Suppressor macrophage treated with lipopolysaccharide for 1 hour (primary cell): ENCODE measurements around the gene CLRN1.
A peak's percentile ranks its signal among the peaks of the same experiment; 100 is the strongest.
"Not testable (repeated sequence)": the region's sequence is repeated elsewhere in the genome, so short reads cannot be mapped to it uniquely, and the experiment has no call there.

Source experiments
- DNase-seq, 3 donors: peaks; one replicate each; pipeline ENCODE4 v3.0.0-alpha.2; 2020 to 2022

The CLRN1 gene

GRCh38 chr3:150972366-150973071, at the start of gene CLRN1:
TSS of gene CLRN1 (minus strand) at chr3:150972727. CDS start at chr3:150972708, 19 bp downstream.
- no peak for DNase-seq

DNA sequence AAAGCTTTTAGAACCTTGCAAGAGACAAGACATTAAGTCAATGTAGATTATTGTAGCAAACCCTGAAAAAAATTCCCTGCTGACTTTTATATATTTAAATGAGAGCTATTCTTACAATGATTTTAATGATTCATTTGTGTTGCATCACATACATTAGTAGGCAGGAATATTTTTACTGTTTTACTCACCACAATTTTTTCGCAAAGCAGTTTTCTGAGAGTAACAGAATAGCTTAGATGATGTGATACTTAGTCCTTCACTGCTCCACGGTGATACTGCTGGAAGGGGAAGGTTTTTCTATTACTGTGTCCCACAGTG, 43.9 kb upstream of the CLRN1 start:
- DNase-seq = peak; percentile 21 to 80 (median 72)

GRCh38 chr3:151015767-151016477, 43.4 kb upstream of the CLRN1 start:
- no peak for DNase-seq

- no peak for DNase-seq
Observed at GRCh38 chr3:151015181-151015580, 42.7 kb upstream of the CLRN1 start.

- DNase-seq = no peak
Observed at GRCh38 chr3:151014501-151015018, 42.0 kb upstream of the CLRN1 start.

GRCh38 chr3:151012753-151013152, 40.2 kb upstream of the CLRN1 start:
- no peak for DNase-seq

- DNase-seq = peak in 1 of 3 donors; percentile 17
Observed at GRCh38 chr3:151011427-151011826, 38.9 kb upstream of the CLRN1 start.

DNA sequence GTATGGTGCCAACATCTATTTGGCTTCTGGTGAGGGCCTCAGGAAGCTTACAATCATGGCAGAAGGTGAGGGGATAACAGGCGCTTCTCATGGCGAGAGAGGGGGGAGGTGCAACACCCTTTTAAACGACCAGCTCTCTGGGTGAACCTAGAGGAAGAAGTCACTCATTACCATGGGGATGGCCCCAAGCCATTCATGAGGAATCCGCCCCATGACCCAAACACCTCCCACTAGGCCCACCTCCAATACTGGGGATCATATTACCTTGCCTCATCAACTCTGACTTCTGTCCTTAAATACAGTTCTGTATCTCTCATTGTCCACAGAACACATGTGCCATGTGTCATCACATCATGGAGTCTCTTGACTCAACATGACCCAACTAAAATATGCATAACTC, 37.5 kb upstream of the CLRN1 start:
- DNase-seq = no peak

- peak in 2 of 3 donors; percentile 13 to 35 for DNase-seq
Observed at GRCh38 chr3:151009430-151009829, 36.9 kb upstream of the CLRN1 start.

DNA sequence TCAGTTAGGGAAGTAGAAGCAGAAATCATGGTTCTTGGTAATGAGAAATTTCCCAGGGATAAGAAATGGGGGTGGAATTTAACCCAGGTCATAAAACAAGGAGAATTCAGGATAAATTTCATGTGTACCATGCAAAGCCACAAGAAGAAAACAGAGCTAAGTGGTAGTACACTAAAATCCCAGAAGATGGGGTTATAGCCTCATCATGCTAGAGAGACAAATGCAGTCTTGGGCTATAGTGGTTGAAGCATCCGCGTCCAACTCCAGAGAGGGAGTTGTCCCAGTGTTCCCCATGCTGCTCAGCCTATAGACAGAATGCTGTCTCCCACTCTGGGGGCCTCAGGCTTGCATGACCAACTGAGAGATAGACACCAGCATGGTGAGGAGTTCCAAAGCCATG, 36.2 kb upstream of the CLRN1 start:
- peak in 1 of 3 donors; percentile 8 for DNase-seq

GRCh38 chr3:151003768-151004134, 31.2 kb upstream of the CLRN1 start:
- DNase-seq = no peak

DNA sequence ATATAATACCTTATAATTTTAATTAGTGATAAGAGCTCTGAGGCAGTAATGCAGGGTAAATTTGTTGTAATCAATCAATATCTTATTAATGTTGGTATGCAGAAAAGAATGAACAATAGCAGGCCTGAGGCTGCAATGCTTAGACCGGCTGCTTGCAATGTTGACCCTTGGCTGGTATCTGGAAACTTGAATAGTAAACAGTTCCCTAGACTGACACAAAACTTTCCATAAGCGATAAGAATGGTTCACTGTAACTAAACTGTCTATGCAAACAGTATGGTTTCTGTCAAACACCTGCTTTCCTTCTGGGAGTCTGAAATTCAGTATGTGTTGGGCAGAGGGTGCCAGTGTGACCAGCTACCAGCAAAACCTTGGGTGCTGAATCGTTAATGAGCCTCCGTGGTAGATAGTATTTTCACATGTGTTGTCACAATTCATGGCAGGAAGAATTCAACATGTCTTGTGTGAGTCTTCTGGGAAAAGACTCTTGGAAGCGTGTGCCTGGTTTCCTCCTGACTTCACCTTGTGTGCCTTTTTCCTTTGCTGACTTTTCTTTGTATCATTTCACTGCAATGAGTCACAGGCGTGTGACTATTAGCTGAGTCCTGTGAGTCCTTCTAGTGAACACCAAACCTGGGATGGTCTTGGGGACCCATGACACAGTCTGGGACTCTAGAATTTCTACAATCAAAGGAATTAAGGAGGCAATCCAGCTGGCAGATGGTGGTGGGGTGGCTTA, 30.7 kb upstream of the CLRN1 start:
- DNase-seq = peak in 1 of 3 donors; percentile 18

GRCh38 chr3:151002003-151002981, 29.8 kb upstream of the CLRN1 start:
- no peak for DNase-seq

DNA sequence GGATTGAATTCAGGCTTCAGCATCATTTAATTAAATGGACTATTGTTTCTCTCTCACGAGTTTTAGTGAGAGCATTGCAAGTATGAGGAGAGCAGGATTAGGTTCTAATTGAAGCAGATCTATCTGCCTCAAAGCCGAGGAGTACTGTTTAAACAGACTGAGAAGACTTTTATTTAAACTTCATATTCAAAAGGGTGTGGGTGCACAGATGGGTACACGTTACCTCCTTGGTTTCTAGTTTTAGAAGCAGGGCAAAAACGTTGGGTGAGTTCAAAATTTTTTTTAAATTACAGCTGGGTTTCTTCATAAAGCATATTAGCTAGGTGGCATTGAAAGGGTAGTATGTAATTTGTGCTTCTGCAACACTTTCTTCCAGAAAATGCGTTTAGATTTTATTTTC, 26.5 kb upstream of the CLRN1 start:
- DNase-seq = no peak

- no peak for DNase-seq
Observed at GRCh38 chr3:150996731-150997130, 24.2 kb upstream of the CLRN1 start.

DNA sequence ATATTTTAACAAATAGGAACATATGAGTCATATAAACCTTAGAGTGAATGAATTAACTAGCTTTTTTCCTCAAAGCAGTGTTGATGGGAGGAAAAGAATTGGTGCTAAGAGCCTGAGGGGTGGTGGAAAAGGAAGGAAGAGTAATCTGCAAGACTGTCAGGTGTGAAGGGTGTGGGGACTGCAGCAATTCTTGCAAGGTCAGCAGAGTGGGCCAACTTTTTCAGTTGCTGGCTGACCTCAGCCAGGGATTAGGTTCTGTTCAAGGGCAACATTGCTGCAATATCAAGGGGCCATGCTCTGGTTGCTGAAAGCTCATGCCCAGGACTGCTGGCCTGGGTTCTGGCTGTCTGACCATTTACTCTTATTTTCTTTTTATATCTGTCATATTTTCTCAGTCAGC, 23.0 kb upstream of the CLRN1 start:
- DNase-seq = no peak

DNA sequence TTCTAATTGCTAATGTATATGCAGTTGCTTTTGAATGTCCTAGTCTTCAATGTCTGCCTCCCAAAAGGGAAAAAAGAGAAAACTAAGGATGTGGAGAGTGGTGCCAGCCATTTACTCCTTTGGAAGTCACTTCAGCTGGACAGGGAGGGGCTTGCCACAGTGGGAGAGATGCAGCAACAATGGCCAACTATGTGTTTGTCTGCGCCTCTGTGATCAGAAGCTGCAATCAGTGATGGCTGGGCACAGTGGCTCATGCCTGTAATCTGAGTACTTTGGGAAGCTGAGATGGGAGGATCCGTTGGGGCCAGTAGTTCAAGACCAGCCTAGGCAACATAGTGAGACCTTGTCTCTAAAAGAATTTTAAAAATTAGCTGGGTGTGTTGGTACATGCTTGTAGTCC, 16.7 kb upstream of the CLRN1 start:
- DNase-seq = no peak

DNA sequence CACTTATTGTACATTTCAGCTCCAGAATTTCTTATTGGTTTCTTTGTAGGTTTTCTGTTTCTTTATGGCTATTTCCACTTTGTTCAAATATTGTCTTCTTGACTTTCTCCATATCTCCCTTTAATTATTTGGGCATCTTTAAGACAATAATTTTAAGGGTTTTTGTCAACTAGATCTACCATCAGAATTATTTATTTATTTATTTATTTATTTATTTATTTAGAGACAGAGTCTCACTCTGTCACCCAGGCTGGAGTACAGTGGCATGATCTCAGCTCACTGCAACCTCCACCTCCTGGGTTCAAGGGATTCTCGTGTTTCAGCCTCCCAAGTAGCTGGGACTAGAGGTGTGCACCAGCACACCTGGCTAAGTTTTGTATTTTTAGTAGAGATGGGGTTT, 15.9 kb upstream of the CLRN1 start:
- DNase-seq = not testable (repeated sequence)

- DNase-seq = peak in 1 of 3 donors; percentile 7
Observed at GRCh38 chr3:150985711-150986110, 13.2 kb upstream of the CLRN1 start.

- DNase-seq = no peak
Observed at GRCh38 chr3:150984066-150984465, 11.5 kb upstream of the CLRN1 start.

GRCh38 chr3:150978566-150979148, 6.1 kb upstream of the CLRN1 start:
- DNase-seq = no peak

DNA sequence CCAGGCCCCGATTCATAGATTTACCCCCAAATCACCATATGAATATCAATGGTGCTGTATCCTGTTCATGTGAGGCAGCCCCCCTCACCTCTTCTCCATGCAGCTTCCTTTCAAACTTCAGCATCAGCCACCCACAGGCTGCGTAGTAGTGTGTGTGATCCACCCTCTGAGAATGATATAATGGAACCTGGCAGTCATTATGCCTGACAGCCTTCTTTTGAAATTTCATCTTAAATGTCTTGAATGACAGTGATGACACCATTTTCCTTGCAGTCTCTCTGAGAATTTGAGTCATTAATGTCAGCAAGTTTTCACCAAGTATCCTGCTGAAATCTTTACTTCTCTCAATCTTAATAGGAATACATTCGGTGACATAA, 3.5 kb upstream of the CLRN1 start:
- no peak for DNase-seq
